ENCODE results near the gene ARIH2.

ARIH2 gene

DNA sequence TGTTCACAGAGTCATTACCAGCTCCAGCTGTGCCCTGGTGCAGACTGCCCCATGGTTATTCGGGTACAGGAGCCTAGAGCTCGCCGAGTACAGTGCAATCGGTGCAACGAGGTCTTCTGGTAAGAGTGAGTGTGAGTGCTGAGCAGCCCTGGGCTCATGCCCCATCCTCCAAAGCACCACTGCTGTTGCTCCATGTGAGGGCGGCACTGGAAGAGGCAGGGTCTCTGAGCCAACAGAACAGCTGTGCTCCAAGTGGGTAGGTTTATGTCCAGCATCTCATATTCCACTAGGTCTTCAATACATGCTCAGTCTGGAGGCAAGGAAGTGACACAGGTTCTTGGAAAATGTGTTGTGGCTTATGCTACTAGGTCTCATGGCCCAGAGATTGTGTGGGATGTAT, 51.9 kb downstream of the ARIH2 start:
- FAIRE-seq = no peak

DNA sequence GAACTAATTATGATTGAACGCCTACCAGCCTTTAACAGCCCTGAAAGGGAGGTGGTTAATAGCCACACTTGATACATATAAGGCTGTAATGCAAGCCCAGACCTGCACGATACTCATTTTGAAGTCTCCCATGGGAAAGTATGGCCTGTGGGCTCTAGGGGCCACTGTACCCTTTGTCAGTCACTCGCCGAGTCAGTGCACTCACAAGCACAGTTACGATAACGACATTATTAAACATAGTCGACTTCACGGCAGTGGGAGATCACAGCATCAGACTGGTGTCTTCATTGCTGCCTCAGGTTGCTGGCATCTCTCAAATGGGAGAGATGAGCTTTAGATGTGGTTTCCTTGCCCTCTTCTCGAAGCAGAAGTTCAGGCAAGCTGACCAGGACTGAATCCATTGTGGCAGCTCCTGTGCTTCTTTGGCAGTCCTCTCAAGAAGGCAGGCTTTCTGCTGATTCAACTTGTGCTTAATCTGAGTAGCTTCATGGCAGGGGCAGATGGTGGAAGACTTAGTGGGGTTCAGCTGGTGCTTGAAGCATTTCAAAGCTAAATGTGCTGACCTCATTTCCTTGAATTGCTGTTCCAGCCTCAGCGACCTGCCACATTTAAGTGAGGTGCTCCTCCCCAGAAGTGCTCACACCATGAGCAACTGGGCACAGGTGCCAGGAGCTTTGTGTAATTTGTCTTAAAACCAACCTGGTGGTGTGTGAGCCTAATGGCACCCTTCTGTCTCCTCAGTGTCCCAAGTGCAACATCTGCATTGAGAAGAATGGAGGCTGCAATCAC, 55.6 kb downstream of the ARIH2 start:
- FAIRE-seq (no peak), DNase-seq (ENCODE audit: low spot score) (no peak)

More for the DNA sequence above, 51.9 kb downstream of the ARIH2 start:
- DNase-seq (ENCODE audit: low spot score) = no peak

- no peak for FAIRE-seq
Measured at GRCh38 chr3:48979451-48979850, 60.8 kb downstream of the ARIH2 start.

DNA sequence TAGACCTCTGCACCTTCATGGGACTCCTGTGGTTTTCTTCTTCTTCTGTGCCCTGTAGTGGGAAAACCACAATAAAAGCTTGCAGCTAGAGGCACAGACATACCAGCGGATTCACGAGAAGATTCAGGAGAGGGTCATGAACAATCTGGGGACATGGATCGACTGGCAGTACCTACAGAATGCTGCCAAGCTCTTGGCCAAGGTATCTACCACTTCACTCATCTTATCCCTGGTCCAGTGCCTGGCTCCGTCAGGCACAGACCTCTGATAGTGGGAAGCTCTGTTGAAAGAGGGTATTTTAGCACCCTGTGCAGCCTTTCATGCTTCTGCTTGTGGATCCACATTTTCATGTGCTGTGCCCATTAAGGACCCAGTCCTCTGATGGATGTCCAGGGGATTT, 61.7 kb downstream of the ARIH2 start:
- FAIRE-seq = no peak
- no peak for DNase-seq (ENCODE audit: low spot score)

More at GRCh38 chr3:48979451-48979850, 60.8 kb downstream of the ARIH2 start:
- no peak for DNase-seq (ENCODE audit: low spot score)

- DNase-seq (ENCODE audit: low spot score) (no peak), FAIRE-seq (no peak)
Measured at GRCh38 chr3:48982016-48982415, 63.4 kb downstream of the ARIH2 start.

DNA sequence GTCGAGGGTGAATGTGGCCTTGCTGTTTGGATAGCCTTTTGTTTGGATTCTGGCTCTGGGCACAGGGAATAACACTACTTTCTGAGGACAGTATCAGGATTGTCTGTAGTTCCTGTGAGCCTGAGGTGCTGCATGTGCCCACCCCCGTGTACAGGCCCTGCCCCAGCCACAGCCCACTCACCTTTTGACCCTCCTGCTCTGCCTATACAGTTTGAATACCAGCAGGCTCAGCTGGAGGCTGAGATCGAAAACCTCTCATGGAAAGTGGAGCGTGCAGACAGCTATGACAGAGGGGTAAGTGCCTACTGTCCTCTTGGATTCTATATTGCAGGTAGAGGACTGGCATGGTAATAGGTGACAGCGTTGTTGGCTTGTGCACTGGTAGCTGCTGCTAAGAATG, 64.0 kb downstream of the ARIH2 start:
- DNase-seq (ENCODE audit: low spot score) = no peak
- no peak for FAIRE-seq

GRCh38 chr3:48983096-48983495, 64.5 kb downstream of the ARIH2 start:
- FAIRE-seq = no peak

GRCh38 chr3:48984663-48985062, 66.0 kb downstream of the ARIH2 start:
- DNase-seq (ENCODE audit: low spot score) (no peak), FAIRE-seq (no peak)

More at GRCh38 chr3:48983096-48983495, 64.5 kb downstream of the ARIH2 start:
- no peak for DNase-seq (ENCODE audit: low spot score)

DNA sequence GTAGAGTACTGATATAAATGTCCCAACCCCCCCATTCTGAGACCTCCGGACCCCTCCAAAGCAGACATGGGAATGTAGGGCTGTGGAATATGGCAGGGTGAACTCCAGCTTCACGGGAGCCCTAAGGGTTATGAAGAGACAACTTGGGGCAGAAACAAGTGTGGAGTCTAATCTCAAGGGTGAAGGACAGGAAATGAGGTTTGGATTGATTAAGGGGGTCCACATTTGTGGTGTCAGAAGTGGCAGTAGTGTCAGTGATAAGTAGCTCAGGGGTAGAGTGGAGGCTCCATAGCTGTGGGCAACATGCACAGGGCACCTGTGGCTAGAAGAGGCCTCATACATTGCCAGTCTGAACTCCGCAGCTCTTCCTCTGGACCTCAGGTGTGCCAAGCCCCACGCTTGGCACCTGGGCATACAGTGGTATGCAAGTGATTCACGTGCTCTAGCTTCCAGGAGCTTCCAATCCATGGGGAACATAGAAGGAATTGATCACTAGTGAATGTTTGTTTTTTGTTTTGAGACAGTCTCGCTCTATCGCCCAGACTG, 67.3 kb downstream of the ARIH2 start:
- no peak for DNase-seq (ENCODE audit: low spot score)
- FAIRE-seq = no peak

DNA sequence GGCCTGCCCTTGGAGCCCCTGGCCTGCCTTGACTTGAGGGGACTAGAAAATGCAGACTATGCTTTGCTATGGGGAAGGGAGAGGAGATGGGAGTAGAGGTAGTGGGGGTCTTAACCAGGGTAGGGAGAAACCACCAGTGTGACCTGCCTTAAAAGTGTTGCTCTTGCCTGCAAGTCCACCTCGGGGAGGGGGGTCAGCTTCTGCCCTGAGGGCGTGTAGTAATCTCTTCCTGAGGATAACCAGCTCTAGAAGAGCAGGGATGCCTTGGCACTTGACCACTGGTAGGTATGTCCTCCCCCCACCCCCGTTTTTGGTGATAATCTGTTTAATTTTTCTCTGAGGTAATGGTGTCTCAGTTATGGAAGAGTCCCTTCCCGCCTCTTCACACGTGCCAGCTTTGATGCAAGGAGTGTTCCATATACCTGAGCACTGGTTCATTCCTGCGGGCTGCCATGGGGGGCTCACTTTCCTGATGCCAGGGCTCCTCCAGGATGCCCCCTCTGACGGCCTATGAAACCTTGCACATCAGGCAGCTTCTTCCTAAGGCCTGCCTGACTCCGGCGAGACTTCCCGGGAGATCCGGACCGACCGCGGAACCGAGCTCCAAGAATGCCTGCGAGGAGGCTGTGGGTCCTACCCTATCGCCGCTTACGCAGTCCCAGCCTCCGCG, 70.6 kb downstream of the ARIH2 start:
- DNase-seq (ENCODE audit: low spot score) (peak; percentile 29), FAIRE-seq (no peak)

- DNase-seq (ENCODE audit: low spot score) (peak; percentile 91), FAIRE-seq (peak; percentile 83)
Measured at GRCh38 chr3:48989796-48990635, 71.4 kb downstream of the ARIH2 start, which contains the start of gene P4HTM. Gene P4HTM, plus strand, starts transcription at chr3:48990241. Its CDS starts 16 bp downstream, at chr3:48990257.

GRCh38 chr3:48990636-48991469, 72.2 kb downstream of the ARIH2 start:
- DNase-seq (ENCODE audit: low spot score) = no peak
- FAIRE-seq = no peak

- FAIRE-seq = no peak
- DNase-seq (ENCODE audit: low spot score) = no peak
Measured at GRCh38 chr3:48991851-48992545, 73.4 kb downstream of the ARIH2 start.

DNA sequence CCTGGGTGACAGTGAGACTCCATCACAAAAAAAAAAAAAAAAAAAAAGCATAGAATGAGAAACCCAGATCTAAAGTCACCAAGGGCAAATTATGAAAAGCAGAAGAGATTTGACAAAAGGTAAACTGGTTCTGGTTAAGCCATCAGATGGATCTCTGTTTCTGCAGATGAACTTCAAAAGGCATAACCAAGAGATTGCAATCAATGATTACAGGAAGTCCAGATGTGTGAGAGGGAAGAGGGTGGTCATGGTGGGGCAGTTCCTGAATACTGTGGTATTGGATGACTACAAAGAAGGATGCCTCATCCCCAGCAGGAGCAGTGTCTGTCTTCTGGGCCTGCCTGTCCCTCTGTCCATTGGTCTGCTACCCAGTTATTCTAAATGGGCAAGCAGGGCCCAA, 75.2 kb downstream of the ARIH2 start:
- DNase-seq (ENCODE audit: low spot score) (no peak), FAIRE-seq (no peak)

GRCh38 chr3:48996640-48997039, 78.0 kb downstream of the ARIH2 start:
- no peak for DNase-seq (ENCODE audit: low spot score)
- no peak for FAIRE-seq

- FAIRE-seq = no peak
- no peak for DNase-seq (ENCODE audit: low spot score)
Measured at GRCh38 chr3:48997102-48997635, 78.5 kb downstream of the ARIH2 start.

- FAIRE-seq (no peak), DNase-seq (ENCODE audit: low spot score) (no peak)
Measured at GRCh38 chr3:48997714-48998637, 79.3 kb downstream of the ARIH2 start.

GRCh38 chr3:48999085-48999858, 80.6 kb downstream of the ARIH2 start:
- FAIRE-seq = peak; percentile 56
- no peak for DNase-seq (ENCODE audit: low spot score)
